GM18498 (cell line): Measurements from ENCODE around the gene STK36.

Experiments used
- ATAC-seq: cut with Tn5 transposase; IDR thresholded peaks from one replicate; pipeline ENCODE4 v1.9.1; 2021; ENCODE audit warnings: mild to moderate bottlenecking, moderate library complexity; ENCODE audit not compliant: unreplicated experiment

STK36 gene, protein sequence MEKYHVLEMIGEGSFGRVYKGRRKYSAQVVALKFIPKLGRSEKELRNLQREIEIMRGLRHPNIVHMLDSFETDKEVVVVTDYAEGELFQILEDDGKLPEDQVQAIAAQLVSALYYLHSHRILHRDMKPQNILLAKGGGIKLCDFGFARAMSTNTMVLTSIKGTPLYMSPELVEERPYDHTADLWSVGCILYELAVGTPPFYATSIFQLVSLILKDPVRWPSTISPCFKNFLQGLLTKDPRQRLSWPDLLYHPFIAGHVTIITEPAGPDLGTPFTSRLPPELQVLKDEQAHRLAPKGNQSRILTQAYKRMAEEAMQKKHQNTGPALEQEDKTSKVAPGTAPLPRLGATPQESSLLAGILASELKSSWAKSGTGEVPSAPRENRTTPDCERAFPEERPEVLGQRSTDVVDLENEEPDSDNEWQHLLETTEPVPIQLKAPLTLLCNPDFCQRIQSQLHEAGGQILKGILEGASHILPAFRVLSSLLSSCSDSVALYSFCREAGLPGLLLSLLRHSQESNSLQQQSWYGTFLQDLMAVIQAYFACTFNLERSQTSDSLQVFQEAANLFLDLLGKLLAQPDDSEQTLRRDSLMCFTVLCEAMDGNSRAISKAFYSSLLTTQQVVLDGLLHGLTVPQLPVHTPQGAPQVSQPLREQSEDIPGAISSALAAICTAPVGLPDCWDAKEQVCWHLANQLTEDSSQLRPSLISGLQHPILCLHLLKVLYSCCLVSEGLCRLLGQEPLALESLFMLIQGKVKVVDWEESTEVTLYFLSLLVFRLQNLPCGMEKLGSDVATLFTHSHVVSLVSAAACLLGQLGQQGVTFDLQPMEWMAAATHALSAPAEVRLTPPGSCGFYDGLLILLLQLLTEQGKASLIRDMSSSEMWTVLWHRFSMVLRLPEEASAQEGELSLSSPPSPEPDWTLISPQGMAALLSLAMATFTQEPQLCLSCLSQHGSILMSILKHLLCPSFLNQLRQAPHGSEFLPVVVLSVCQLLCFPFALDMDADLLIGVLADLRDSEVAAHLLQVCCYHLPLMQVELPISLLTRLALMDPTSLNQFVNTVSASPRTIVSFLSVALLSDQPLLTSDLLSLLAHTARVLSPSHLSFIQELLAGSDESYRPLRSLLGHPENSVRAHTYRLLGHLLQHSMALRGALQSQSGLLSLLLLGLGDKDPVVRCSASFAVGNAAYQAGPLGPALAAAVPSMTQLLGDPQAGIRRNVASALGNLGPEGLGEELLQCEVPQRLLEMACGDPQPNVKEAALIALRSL (N-terminal part only)

DNA sequence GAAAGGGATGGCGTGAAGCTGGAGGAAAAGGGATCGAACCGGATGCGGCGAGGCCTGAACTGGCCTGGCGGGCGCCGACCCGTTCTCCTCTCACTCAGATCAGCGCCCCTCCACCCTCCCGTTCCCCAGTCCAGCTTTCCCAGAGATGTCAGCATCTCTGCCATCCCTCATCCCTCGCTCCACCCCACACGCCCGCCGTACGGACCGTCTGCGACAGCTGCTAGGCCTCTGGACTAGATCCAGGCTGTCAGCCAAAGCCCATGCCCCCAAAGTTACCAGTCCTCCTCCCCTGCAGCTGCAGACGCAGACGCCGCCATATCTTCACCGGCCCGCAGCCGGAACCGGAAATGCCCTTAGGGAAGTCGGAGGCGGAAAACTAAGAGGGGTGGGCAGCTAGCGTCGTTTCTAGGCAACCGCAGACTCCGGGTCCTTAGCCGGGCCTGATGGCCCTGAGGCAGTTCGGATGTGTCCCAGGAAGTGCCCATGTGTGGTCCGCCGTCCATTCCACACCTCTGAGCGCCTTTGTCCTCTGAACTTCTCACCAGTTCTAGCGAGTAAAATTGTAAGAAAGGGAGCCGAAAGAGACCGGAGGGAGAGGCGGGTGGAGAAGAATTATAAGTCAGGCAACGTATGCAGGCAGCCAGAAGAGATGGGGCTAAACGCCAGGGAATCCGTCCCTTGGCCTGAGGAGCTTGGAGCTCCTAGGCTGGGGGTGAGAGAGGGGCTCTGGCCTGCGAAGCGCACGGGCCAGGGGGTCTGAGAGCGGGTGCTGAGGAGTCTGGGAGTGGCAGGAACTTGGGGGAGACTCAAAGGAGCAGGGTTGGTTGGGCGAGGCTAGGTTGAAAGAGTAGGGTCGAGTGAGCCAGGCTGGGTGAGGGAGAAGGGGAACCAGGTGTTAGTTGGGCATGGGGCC lies at the start of gene STK36, which contains the start of gene RNF25:
Gene STK36 (plus strand): TSS at position 433 of the 913 bp plus-strand sequence. CDS start 744 bp downstream, outside the sequence.
Gene RNF25 (minus strand): TSS at position 349 of the 913 bp plus-strand sequence. CDS start 32 bp downstream, at position 317.
- ATAC-seq, result peak; percentile 99

DNA sequence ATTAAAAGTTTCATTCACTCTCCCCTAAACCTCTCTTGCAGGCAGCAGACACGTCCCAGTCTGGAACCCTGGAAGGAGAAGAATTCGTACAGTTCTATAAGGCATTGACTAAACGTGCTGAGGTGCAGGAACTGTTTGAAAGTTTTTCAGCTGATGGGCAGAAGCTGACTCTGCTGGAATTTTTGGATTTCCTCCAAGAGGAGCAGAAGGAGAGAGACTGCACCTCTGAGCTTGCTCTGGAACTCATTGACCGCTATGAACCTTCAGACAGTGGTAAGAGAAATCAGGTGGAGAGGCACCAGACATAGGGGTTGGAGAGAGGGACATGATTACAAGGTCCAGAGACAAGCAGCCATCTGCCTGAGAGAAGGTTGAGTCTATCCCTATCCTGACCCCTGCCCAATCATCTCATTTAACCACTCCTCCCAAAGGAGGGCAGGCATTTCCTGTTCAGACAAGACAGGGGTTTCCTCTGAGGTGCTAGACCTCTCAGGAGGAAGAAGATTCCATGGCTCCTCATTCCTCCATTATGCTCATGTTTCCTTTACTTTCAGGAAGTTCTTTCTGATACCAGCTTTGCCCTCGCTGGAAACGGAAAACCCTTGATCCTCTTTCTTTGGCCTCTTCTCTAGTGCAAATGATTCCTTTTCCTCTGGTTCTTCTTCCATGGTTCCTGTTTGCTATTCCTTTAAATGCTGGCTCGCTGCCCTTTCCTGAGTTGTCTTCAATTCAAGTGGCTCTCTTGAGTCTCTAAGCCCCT lies 49.1 kb upstream of the STK36 start:
- no peak for ATAC-seq

DNA sequence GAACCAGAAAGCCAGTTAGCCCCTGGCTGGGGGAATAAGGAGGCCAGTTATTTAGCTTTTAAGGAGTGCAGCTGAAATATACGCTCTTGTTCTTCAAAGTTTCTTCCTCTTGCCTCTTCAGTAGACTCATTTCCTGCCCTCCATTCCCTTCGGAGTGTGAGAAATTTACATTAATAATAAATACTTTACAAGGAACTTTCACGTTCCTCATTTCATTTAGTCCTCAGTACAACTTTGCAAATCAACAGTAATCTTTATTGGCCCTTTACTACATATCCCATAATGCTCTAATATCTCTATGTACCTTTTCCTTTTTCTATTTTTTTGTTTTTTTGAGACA lies 48.5 kb upstream of the STK36 start:
- no peak for ATAC-seq

DNA sequence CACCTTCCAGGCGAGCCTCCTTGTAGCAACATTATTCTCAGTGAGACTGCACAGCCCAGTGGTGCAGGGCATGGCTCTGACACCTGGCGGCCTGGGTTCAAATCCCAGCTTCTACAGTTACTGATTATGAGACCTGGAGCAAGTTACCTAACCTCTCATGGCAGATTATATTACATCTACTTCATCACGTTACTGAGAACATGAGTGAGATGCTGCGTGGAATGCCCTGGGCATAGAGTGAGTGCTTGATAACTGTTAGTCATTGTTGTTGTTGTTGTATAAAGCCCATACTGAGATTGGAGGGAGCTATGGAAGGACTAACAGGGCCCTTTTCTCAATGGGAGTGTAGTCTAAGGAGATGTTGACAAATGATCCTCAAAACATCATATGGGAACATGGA lies 45.5 kb upstream of the STK36 start:
- no peak for ATAC-seq

DNA sequence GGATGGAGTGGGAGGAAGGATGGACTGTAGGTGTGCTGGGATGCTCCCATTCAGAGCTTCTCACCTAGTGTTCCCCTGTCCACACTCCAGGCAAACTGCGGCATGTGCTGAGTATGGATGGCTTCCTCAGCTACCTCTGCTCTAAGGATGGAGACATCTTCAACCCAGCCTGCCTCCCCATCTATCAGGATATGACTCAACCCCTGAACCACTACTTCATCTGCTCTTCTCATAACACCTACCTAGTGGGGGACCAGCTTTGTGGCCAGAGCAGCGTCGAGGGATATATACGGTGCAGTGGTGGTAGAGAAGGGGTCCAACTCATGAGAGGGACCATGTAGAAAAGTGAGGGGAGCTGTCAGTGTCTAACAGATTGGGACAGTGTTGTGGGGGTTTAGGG lies 43.9 kb upstream of the STK36 start:
- ATAC-seq, result no peak

DNA sequence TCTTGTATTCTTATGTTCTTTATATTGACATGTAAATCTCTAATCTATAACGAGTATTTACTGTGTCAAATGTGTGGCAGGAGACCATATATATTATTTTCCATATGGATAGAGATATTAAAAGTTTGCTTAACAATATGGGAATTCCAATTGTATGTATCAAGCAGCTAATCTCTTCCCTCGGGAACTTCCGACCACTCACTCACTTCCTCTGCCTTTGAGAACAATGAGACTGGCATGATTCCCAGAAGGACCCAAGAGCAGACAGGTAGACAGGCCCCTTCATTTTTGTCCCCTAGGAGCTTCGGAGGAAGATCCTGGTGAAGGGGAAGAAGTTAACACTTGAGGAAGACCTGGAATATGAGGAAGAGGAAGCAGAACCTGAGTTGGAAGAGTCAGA lies 40.0 kb upstream of the STK36 start:
- no peak for ATAC-seq

DNA sequence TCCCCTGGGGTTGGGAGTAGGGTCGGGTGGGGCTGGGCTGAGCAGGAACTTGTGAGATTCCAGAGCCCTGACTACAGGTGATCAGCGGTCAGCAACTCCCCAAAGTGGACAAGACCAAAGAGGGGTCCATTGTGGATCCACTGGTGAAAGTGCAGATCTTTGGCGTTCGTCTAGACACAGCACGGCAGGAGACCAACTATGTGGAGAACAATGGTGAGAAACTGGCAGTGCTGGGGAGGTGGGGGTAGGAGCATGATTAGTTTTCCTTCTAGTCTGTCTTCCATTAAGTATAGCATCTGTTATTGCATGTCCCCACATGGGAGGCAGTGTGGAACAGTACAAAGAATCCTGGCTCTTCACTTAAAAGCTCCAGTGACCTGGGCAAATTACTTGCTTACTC lies 36.2 kb upstream of the STK36 start:
- no peak for ATAC-seq

DNA sequence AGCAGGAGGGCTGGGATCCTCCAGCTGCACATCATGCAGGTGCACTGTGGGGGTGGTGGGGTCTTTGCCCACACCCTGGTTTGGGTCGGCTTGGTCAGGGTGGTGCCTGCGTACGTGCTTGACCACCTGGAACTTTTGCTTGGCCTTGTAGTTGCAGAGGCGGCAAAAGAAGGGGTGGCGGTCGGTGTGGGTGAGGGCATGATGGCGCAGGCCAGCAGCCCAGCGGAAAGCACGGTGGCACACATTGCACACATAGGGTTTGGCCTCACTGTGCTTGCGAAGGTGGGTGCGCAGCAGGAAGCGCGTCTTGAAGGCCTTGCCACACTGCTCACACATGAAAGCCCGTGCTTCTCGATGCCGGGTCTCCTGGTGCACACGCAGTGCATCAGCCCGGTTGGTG lies 33.5 kb upstream of the STK36 start:
- no peak for ATAC-seq

DNA sequence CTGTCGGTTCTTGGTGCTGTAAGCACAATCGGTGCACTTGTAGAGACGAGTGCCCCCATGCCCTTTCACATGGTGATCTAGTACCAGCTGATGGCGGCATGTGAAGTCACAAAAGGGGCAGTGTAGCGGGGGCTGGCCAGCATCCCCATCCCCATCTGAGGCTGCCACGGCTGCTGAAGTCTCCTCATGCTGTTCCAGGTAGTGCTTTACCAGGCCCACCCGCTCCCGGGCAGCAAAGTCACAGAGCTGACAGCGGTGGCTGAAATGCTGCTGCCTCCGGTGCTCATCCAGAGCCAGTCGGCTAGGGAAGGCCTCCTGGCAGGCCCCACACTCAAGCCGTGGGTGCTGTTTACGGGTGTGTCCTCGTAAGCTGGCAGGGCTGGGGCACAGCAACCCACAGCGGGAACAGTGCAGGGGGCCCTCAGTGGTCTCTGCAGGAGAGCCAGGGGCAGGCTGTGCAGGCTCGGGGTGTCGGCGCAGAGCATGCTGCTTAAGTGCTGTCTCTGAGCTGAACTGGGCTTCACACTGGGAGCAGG lies 29.7 kb upstream of the STK36 start:
- no peak for ATAC-seq

DNA sequence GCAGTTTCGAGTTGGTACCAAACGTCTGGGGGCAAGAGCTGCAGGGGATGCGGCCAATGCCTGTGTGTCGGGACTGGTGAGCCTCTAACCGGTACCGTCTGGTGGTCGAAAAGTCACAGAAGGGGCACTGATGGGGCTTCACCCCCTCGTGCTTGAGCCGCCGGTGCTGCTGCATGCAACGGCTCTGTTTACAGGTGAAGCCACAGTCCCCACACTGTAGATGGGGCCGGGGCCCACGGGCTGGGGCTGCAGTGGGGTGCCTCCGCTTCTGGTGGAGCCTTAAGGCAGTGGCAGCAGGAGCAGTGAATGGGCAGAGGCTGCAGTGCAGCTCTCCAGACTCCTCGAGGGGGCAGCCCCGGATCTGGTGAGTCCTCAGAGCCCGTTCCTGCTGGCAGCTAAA lies 29.1 kb upstream of the STK36 start:
- ATAC-seq, result no peak

DNA sequence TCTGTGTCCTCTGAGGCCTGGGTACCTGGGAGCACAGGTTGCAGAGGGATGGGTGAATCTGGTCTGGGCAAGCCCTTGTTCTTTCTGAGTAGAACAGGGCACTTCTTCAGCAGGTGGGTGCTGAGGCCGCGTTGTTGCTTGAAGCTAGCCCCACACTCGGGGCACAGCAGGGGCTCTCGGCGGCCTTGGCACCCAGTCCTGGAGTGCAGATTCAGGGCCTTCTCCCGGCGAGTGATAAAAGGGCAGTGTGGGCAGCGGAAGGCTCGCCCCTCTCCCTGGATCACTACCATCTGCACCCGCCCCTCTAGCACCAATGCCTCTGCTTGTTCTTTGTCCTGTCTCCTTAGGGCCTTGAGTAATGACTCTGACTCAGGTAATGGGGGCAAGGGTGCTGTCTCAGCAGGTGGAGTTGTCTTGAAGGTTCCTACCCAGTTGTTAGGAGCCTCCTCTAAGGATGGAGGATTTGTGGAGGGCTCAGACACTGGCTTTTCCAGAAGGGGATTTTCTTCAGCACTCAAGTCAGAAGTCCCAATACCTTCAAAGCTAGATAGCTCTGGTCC lies 28.1 kb upstream of the STK36 start:
- ATAC-seq, result no peak

DNA sequence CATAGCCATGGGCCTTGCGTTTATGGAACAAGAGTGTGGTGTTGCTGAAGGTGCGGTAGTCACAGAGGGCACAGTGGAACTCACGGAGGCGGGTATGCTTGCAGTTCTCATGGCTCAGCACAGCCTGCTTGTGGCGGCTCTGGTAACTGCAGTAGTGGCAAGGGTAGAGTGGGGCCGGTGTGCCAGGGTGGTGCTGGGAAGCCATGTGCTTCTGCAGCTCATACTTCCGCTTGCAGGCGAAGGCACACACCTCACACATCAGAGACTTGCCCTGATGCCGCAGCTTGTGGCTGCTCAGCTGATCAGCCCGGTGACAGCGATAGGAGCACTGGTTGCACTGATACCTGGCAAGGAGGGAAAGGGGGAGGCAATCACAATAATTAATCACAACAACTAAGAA lies 27.2 kb upstream of the STK36 start:
- no peak for ATAC-seq

DNA sequence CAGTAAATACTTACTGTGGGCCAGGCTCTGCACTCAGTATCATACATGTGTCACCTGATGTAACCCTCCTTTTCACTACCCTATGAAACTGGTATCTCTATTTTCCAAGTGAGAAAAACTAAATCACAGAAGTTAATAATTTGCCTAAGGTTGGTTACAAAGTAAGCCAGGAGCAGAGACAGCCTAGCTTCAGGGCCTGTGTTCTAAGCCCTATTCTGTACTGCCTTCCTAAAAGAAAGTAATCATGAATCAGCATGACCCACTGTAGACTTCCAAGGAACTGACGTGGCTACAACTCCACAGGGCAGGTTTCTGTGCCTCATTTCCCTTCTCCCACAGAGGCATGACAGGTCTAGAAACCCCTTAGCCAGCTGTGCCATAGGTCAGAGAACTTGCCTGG lies 26.8 kb upstream of the STK36 start:
- peak; percentile 54 for ATAC-seq

DNA sequence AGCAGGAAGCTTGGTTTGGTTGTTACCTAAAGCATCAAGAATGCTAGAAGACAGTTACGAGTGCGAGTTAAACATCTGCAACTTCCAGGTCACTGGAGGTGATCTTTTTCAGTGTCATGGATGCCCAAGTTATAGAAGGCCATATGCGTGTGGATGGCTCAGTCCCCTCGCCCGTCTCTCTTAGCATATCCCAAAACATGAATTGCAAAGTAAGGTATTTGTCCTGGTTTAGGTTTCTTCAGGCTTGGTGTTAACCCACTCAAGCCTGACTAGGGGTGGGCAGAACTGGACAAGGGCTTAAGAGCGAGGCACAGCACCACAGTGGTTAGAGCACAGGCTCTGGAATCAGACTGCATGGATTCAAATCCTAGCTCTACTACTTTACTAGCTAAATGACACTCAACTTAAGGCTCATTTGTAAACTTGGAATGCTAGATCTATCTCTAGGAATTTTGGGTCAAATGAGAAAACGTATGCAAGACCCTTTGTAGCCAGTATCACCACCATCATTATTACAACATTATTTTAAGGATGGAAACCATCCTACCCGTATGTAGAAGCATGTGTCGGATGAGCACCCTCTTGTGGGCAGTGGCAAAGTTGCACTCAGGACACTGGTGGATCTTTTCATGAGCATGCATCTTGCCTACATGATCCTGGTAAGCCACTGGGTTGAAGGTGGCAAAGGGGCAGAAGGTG lies 23.6 kb upstream of the STK36 start:
- ATAC-seq, result no peak

DNA sequence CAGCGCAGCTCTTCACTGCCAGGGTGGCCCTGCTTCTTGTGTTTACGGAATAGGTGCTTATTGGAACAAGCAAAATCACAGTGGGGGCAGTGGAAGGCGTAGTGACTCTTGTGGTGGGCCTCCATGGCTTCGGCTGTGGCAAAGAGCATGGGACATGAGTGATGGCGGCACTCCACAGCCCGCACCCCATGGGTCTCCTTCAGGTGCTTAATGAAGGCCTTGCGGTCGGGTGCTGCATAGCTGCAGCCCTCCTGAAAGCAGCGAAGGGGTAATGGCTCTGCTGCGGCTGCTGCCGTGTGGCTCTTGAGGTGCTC lies 23.1 kb upstream of the STK36 start:
- ATAC-seq, result no peak

DNA sequence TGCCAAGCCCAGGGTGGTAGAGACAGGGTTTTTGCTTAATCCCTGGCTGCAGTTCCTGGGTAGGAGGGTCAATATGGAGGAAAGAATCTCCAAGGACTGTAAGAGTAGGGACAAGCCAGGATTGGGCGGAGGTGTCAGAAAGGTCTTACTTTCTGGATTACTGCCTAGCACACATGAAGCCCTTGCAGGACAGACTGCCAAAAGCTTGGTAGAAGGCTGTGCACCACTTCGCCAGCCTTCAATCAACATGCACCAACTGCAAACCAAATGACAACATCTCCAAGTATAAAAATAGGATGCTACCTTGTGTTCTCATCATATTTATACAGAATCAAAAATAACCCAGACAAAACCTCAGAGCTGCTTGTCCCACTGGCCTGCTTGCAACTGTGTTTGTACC lies 16.1 kb upstream of the STK36 start:
- ATAC-seq, result no peak

DNA sequence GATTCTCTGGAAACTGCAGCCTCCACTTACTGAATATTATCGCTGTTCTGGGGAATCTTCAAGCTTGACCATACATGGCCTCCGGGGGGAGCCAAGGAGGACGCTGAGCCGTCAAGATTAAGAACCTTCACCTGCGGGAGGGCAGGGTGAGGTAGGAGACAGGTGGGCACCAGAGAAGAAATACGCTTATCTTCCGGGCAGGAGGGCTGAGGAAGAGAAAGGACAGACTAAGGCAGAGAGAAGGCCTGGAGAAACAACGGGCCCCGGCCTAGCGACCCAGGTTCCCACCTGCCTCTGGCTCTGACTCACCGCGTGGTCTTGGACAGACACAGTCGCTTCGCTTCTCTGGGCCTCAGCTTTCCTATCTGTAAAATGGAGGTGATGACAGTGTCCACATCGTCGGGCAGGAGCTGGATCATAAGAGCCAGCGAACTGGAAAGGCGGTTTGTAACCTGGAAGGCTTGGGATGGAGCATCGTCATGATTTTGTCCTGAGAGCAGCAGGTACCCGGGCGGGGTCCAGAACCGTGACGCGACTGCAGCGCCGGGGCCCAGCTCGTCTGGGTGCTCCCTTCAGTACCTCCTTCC lies 13.1 kb upstream of the STK36 start:
- ATAC-seq, result peak; percentile 35
